Measurements from ENCODE around the gene MTA3.

DNA sequence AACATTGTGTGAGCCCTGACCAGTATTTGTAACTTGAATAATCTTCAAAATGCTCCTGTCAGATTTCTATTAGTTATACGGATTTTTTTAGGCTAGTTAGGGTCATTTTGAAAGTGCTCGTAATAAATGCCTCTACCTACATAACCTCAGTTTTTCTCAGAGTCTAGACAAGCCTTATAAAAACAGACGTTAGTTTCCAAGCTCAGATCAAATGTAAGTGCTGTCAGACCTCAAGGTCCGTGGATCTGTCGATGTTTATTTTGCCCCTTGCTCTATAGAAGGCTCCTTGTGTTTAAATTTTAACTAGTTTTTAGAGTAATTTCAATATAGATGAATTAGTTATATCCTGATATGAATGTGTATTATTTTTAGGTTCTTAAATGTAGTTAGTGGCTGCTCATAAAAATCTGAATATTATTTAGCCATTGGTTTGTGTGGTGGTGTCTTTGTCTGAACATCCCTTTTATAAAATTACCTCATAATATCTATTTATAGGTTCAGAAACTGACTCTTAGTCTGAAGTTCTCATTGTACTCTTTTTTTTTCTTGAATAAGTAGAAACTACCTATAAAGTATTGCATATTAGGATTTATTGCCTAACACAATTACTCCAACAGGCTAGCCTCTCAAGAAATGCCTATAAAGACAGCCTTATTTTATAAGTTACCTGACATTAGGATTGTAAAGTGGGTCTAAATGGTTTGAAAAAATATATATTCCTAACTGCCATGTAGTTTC is 71.1 kb downstream of the MTA3 start:
- TF ChIP-seq, protein P1, sequence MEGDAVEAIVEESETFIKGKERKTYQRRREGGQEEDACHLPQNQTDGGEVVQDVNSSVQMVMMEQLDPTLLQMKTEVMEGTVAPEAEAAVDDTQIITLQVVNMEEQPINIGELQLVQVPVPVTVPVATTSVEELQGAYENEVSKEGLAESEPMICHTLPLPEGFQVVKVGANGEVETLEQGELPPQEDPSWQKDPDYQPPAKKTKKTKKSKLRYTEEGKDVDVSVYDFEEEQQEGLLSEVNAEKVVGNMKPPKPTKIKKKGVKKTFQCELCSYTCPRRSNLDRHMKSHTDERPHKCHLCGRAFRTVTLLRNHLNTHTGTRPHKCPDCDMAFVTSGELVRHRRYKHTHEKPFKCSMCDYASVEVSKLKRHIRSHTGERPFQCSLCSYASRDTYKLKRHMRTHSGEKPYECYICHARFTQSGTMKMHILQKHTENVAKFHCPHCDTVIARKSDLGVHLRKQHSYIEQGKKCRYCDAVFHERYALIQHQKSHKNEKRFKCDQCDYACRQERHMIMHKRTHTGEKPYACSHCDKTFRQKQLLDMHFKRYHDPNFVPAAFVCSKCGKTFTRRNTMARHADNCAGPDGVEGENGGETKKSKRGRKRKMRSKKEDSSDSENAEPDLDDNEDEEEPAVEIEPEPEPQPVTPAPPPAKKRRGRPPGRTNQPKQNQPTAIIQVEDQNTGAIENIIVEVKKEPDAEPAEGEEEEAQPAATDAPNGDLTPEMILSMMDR (conservative IDR thresholded peaks at IDR 0.05 in 1 of 2, IDR thresholded peaks at IDR 0.05 in 1 of 2; ENCODE audit: extremely low read depth in 1 of 2, insufficient read depth in 1 of 2, low read depth in 1 of 2, low read length in 2 of 2) = no peak
- TF ChIP-seq EZH2 (IDR thresholded peaks at IDR 0.05; ENCODE audit: borderline replicate concordance, low read length) = no peak
